CD4-positive, alpha-beta memory T cell (primary cell): Measurements from ENCODE around the gene CCDC78. TPM values are rescaled to one million over a fixed set of nuclear protein-coding genes. Genes with fewer than 3 reads are reported as not detected.

Source experiments
- CTCF ChIA-PET: fragments of 350-600 bp; sonication (Branson Sonifier 250); formaldehyde crosslinking; loops from one replicate; lab custom pipeline; 2021; ENCODE audit warnings: inconsistent platforms; ENCODE audit not compliant: partially characterized antibody; lab: Charles Lee
- POLR2A ChIA-PET: fragments of 350-600 bp; sonication (Branson Sonifier 250); formaldehyde crosslinking; loops from one replicate; lab custom pipeline; 2021; ENCODE audit not compliant: partially characterized antibody; lab: Charles Lee
- DNase-seq, 5 donors: peaks; one replicate each; pipeline versions ENCODE4 v3.0.0 to v3.0.0-alpha.2; 2020 to 2022; ENCODE audit warnings: mixed read lengths in 1 of 5
- H3K27ac ChIP-seq: one replicate; pipeline ENCODE4 v1.7.0; 2013; ENCODE audit warnings: low read depth, low read length
- H3K27me3 ChIP-seq: 2 replicates; pipeline ENCODE4 v1.7.0; 2013; ENCODE audit warnings: mild to moderate bottlenecking, low read length, moderate library complexity; ENCODE audit not compliant: insufficient read depth
- H3K36me3 ChIP-seq: 2 replicates; pipeline ENCODE4 v1.7.0; 2013; ENCODE audit warnings: mild to moderate bottlenecking, low read length, moderate library complexity; ENCODE audit not compliant: insufficient read depth
- H3K4me1 ChIP-seq: 2 replicates; pipeline ENCODE4 v1.7.0; 2013; ENCODE audit warnings: mild to moderate bottlenecking, low read length, moderate library complexity; ENCODE audit not compliant: insufficient read depth
- H3K4me3 ChIP-seq, 2 donors: one replicate each; pipeline ENCODE4 v1.7.0; 2013; ENCODE audit warnings: low read length in 2 of 2, mild to moderate bottlenecking in 1 of 2
- H3K9me3 ChIP-seq, 2 donors: one replicate each; pipeline ENCODE4 v1.7.0; 2013; ENCODE audit warnings: low read length in 2 of 2, control low read depth in 1 of 2; ENCODE audit not compliant: control insufficient read depth in 1 of 2
- H3K27ac Mint-ChIP-seq, 7 donors: one replicate each; pipeline ENCODE4 v1.8.0; 2020 to 2021; ENCODE audit warnings: mixed read lengths in 7 of 7, mild to moderate bottlenecking in 6 of 7, inconsistent platforms in 3 of 7, moderate library complexity in 3 of 7
- H3K27me3 Mint-ChIP-seq, 2 donors: one replicate each; pipeline ENCODE4 v1.8.0; 2020 to 2021; ENCODE audit warnings: mixed read lengths in 2 of 2
- H3K36me3 Mint-ChIP-seq, 2 donors: one replicate each; pipeline ENCODE4 v1.8.0; 2020 to 2021; ENCODE audit warnings: mixed read lengths in 2 of 2, inconsistent platforms in 1 of 2, mild to moderate bottlenecking in 1 of 2
- H3K4me1 Mint-ChIP-seq, 4 donors: one replicate each; pipeline ENCODE4 v1.8.0; 2020 to 2021; ENCODE audit warnings: mixed read lengths in 4 of 4, mild to moderate bottlenecking in 1 of 4
- H3K4me3 Mint-ChIP-seq, 8 donors: one replicate each; pipeline ENCODE4 v1.8.0; 2020 to 2021; ENCODE audit warnings: mixed read lengths in 8 of 8, mild to moderate bottlenecking in 7 of 8, moderate library complexity in 6 of 8, inconsistent platforms in 3 of 8
- H3K9me3 Mint-ChIP-seq, 8 donors: one replicate each; pipeline ENCODE4 v1.8.0; 2020 to 2021; ENCODE audit warnings: mixed read lengths in 8 of 8, mild to moderate bottlenecking in 5 of 8, inconsistent platforms in 3 of 8, moderate library complexity in 1 of 8
- intact Hi-C: fragments of 100-400 bp; cut with micrococcal nuclease; formaldehyde crosslinking; loops from one replicate; pipeline ENCODE4 v1.15.1; 2023
- polyA plus RNA-seq, 2 donors: library from polyadenylated mRNA; unstranded; fragments of 300-500 nt; fragmentation: Illumina TruSeq; gene quantifications; one replicate each; pipeline ENCODE4 v1.2.3, GENCODE V29; 2021
- total RNA-seq, 2 experiments: library from RNA; stranded (reverse); gene quantifications; one replicate each; pipeline ENCODE4 v1.2.3, GENCODE V29; 2021

CCDC78 gene
- total and polyA plus RNA-seq, 4 experiments from 2014 or later = 4.5 to 5.1 TPM; not detected in 2

DNA sequence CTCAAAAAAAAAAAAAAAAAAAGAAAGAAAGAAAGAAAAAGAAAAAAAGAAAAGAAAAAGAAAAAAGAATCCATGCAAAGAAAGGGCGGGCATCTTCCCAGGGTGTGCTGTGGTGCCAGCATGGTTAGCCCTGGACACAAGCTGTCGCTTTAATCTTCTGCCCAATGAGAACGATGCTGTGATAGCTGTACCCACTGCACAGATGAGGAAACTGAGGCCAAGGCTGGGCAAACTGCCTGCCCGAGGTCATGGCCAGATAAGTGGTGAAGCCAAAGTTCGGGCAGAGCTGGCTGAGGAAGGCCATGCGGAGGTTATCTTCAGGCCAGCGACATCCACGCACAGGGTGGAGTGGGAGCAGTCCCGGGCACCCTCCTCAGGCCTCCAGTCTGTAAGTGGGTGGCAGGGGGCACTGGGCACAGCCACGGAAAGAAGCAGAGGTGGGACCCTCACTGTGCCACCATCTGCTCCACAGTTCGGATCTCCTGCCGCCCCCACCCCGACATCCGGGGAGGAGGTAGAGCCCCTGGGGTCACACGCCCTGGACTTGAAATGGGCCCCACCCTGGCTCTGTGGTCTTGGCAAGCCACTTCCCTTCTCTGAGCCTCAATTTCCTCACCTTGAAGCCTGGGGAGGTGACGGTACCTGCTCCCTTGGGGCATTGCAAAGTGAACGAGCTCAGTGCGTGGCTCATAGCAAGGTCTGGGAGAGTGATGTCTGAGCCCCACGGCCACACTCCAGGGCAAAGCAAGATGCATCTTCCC lies 27.2 kb downstream of the CCDC78 start:
- Mint-ChIP-seq H3K36me3 (peaks cover 0 to 7% of the 10 kb centered on the region in 2 donors), H3K27me3 (peaks cover 8 to 9% of the 10 kb centered on the region in 2 donors), H3K9me3 (peaks cover 0 to 2% (median 0%) of the 10 kb centered on the region in 8 donors), H3K27ac (peak overlapping the region in 2 of 7 donors; percentile 30 to 35), H3K4me3 (peak overlapping the region in 6 of 8 donors; percentile 68 to 80 (median 74)), H3K4me1 (peaks cover 7 to 46% (median 16%) of the 10 kb centered on the region in 4 donors)
- H3K27ac ChIP-seq = no peak overlapping the region
- POLR2A ChIA-PET = interaction anchor here (0.8 to 2.5 kb wide), 6 partner anchors 8 to 28 kb away, joined by 3 to 10 read pairs (median 4); partner anchors contain the start of genes HAGHL, STUB1 and WDR24
- H3K4me3 ChIP-seq = no peak overlapping the region
- peaks cover 9% of the 10 kb centered on the region for H3K27me3 ChIP-seq
- H3K36me3 ChIP-seq = no peaks in the 10 kb centered on the region
- no peaks in the 10 kb centered on the region for H3K9me3 ChIP-seq
- CTCF ChIA-PET = interaction anchor here (0.7 kb wide), 1 partner anchor 11 kb away, joined by 3 read pairs; no protein-coding TSS in a partner anchor
- no peak for DNase-seq
- H3K4me1 ChIP-seq = peaks cover 53% of the 10 kb centered on the region
- intact Hi-C loops = no loop called here

DNA sequence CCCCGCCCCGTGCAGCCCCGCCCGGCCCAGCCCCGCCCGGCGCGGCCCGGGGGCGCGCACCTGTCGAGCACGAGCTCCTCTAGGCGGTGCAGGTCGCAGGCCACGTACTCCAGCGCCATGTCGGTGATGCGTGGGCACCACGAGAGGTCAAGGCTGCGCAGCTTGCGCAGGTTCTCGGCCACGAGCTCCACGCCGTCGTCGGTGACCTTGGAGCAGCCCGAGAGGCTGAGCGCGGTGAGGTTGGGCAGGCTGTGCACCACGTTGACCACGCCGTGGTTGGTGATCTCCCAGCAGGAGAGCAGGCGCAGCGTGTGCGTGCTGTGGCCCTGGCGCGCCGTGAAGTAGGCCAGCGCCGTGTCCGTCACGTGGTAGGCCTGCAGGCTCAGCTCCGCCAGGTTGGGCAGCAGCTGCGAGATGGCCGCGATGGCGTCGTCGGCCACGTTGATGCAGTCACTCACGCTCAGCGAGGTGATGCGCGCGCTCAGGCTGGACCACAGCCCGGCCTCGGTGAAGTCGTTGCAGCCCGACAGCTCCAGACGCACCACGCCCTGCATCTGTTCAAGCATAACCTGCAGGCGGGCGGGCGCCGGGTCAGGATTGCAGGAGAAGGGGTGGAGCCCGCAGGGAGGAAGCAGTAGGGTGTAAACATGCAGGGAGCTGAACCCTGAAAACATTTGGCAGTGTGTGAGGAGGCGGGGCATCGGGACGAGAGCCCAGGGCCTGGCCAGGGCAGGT lies 30.7 kb downstream of the CCDC78 start:
- intact Hi-C loops = no loop called here

DNA sequence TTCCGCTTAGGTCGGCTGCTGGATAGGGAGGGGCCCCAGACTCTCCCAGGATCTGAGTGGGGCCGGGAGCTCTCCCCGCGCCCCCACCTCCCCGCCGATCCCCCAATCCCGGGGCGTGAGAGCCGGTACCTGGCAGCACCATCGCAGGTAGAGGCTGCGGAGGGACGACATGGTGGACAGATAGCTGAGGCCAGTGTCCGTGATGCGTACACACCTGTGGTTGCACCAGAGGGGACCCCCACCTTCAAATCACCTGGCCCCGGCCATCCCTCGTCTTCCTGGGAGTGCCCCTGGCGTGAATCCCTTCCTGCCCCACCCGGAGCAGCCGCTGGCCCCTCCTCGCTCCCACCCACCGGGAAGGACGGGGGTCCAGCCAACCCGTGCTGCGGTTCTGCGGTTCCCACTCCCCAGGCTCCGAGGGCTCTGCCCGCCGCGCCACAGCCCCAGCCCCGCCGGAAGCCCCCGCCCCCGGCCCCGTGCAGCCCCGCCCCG lies 31.3 kb downstream of the CCDC78 start:
- H3K36me3 ChIP-seq = no peaks in the 10 kb centered on the region
- Mint-ChIP-seq H3K36me3 (peaks cover 0 to 9% of the 10 kb centered on the region in 2 donors), H3K4me1 (peaks cover 16 to 60% (median 30%) of the 10 kb centered on the region in 4 donors), H3K4me3 (peak overlapping the region; percentile 20 to 84 (median 53)), H3K9me3 (peaks cover 0 to 4% (median 0%) of the 10 kb centered on the region in 8 donors), H3K27ac (peak overlapping the region in 1 of 7 donors; percentile 38), H3K27me3 (no peaks in the 10 kb centered on the region)
- no peak for DNase-seq
- H3K4me3 ChIP-seq = peak overlapping the region; percentile 49 to 52
- ChIA-PET CTCF (interaction anchor here (0.7 to 2.3 kb wide), 7 partner anchors 9 to 116 kb away, joined by 3 to 8 read pairs (median 3); partner anchors contain the start of gene RHOT2), POLR2A (interaction anchor here (0.6 to 8.0 kb wide), 21 partner anchors 9 to 299 kb away, joined by 3 to 212 read pairs (median 9); partner anchors contain the start of genes ANTKMT, CAPN15, CCDC78 and CHTF18)
- intact Hi-C loops = no loop called here
- peaks cover 40% of the 10 kb centered on the region for H3K4me1 ChIP-seq
- H3K9me3 ChIP-seq = no peaks in the 10 kb centered on the region
- no peaks in the 10 kb centered on the region for H3K27me3 ChIP-seq
- peak overlapping the region; percentile 43 for H3K27ac ChIP-seq

More for the DNA sequence above, 30.7 kb downstream of the CCDC78 start:
- Histone ChIP-seq H3K27me3 (no peaks in the 10 kb centered on the region), H3K36me3 (no peaks in the 10 kb centered on the region), H3K4me1 (peaks cover 42% of the 10 kb centered on the region), H3K4me3 (peak overlapping the region; percentile 58 to 78), H3K27ac (no peak overlapping the region), H3K9me3 (no peaks in the 10 kb centered on the region)
- H3K4me1 Mint-ChIP-seq = peaks cover 15 to 58% (median 26%) of the 10 kb centered on the region in 4 donors
- ChIA-PET CTCF (interaction anchor here (0.7 to 2.3 kb wide), 9 partner anchors 9 to 116 kb away, joined by 3 to 8 read pairs (median 3); partner anchors contain the start of genes METRN and RHOT2), POLR2A (interaction anchor here (0.6 to 8.0 kb wide), 27 partner anchors 9 to 308 kb away, joined by 3 to 212 read pairs (median 6); partner anchors contain the start of genes ANTKMT, CAPN15, CCDC78 and CHTF18)
- H3K27me3 Mint-ChIP-seq = no peaks in the 10 kb centered on the region
- peak overlapping the region; percentile 61 to 87 (median 82) for H3K27ac Mint-ChIP-seq
- peaks cover 0 to 7% of the 10 kb centered on the region in 2 donors for H3K36me3 Mint-ChIP-seq
- peaks cover 0 to 4% (median 0%) of the 10 kb centered on the region in 8 donors for H3K9me3 Mint-ChIP-seq
- peak overlapping the region; percentile 78 to 89 (median 84) for H3K4me3 Mint-ChIP-seq
- DNase-seq = peak; percentile 73 to 81 (median 76)

DNA sequence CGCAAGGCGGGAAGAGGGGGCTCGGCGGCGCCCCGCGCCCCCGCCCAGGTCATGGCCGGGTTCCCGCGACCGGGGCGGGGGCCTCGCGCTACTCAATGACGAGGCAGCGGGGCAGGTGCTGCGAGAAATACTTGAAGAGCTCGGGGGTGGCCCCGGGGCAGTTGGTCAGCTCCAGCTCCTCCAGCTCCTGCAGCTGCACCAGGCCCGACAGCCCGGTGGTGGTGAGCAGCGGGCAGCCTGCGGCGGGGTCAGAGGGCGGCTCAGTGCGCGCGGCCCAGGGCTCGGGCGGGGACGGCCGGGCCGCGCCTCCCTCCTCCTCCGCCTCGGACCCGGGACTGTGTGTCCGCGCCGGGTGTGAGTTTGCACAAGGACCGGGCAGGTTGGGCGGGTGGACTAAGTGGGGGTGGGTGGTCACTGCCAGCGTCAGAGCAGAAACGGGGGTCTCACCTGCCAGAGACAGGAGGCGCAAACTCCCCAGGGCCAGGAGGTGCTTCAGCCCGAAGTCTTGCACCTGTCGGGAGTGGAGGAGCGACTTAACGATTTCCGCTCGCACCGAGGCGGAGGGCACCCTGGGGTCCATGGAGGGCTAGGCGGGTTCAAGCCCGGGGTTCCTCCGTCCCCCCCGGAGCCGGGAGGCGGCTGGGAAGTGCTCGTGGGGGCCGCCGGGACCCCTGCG lies 31.9 kb downstream of the CCDC78 start:
- peak in 1 of 5 donors; percentile 22 for DNase-seq
- intact Hi-C loops = no loop called here
- Histone ChIP-seq H3K27me3 (no peaks in the 10 kb centered on the region), H3K27ac (peak overlapping the region; percentile 43), H3K36me3 (no peaks in the 10 kb centered on the region), H3K4me3 (peak overlapping the region in 1 of 2 donors; percentile 49), H3K4me1 (peaks cover 40% of the 10 kb centered on the region), H3K9me3 (no peaks in the 10 kb centered on the region)
- ChIA-PET POLR2A (interaction anchor here (2.0 to 8.0 kb wide), 7 partner anchors 10 to 58 kb away, joined by 14 to 212 read pairs (median 23); partner anchors contain the start of genes ANTKMT, CCDC78, HAGHL and JMJD8), CTCF (interaction anchor here (1.9 to 2.3 kb wide), 2 partner anchors 18 to 91 kb away, joined by 6 to 8 read pairs; no protein-coding TSS in a partner anchor)
- peaks cover 0 to 9% of the 10 kb centered on the region in 2 donors for H3K36me3 Mint-ChIP-seq
- H3K4me3 Mint-ChIP-seq = peak overlapping the region; percentile 47 to 86 (median 80)
- H3K27me3 Mint-ChIP-seq = no peaks in the 10 kb centered on the region
- peaks cover 0 to 4% (median 0%) of the 10 kb centered on the region in 8 donors for H3K9me3 Mint-ChIP-seq
- peaks cover 16 to 60% (median 31%) of the 10 kb centered on the region in 4 donors for H3K4me1 Mint-ChIP-seq
- H3K27ac Mint-ChIP-seq = peak overlapping the region in 4 of 7 donors; percentile 38 to 88 (median 74)

DNA sequence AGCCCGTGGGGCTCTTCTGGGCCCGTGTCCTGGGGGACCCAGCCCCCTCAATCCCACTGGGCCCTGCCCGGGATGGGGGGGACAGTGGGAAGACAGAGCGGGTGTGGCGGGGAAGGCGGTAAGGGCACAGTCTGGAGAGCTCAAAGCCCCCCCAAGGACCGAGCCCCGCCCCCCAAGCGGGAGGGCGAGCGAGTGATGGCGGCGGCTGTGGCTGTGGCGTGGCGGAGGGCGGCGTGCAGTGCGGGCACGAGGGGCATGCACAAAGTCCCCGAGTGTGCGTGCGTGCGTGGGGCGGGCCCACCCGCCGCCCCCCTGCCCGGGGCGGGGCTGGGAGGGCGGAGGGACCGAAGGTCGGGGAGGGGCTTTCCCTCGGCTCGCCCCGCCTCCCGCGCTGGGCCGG lies 32.5 kb downstream of the CCDC78 start:
- DNase-seq = peak in 1 of 5 donors; percentile 38
- Mint-ChIP-seq H3K27me3 (no peaks in the 10 kb centered on the region), H3K27ac (peak overlapping the region in 3 of 7 donors; percentile 4 to 91 (median 57)), H3K36me3 (peaks cover 0 to 9% of the 10 kb centered on the region in 2 donors), H3K4me1 (peaks cover 16 to 60% (median 32%) of the 10 kb centered on the region in 4 donors), H3K4me3 (peak overlapping the region in 2 of 8 donors; percentile 21), H3K9me3 (peaks cover 0 to 4% (median 0%) of the 10 kb centered on the region in 8 donors)
- no peak overlapping the region for H3K4me3 ChIP-seq
- POLR2A ChIA-PET = interaction anchor here (2.6 to 8.0 kb wide), 4 partner anchors 11 to 57 kb away, joined by 20 to 212 read pairs (median 94); partner anchors contain the start of genes ANTKMT, CCDC78, HAGHL and JMJD8
- H3K4me1 ChIP-seq = peaks cover 40% of the 10 kb centered on the region
- CTCF ChIA-PET = interaction anchor here (1.9 kb wide), 1 partner anchor 19 kb away, joined by 6 read pairs; no protein-coding TSS in a partner anchor
- no peaks in the 10 kb centered on the region for H3K9me3 ChIP-seq
- no peaks in the 10 kb centered on the region for H3K36me3 ChIP-seq
- no peak overlapping the region for H3K27ac ChIP-seq
- no peaks in the 10 kb centered on the region for H3K27me3 ChIP-seq
- intact Hi-C loops = no loop called here

DNA sequence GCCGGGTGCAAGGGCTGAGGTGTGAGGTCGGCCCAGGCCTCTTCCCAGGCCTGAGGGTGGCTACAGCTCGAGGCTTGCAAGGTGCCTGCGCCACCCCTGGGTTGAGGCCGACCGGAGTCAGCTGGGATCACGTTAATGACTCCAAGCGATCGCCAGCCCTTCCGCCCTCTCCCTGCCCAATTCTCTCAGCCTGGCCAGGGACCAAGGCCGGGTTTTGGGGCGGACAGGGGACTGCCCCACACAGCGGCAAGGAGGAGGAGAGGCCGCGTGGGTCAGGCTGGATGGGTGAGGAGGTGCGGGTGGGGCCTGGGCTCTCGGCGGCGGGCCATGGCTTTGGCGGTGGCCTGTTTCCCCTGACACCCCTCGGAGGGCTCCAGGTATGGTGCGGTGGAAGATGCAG lies 32.9 kb downstream of the CCDC78 start:
- intact Hi-C loops = no loop called here
- H3K4me3 Mint-ChIP-seq = peak overlapping the region in 2 of 8 donors; percentile 21
- H3K36me3 Mint-ChIP-seq = peaks cover 0 to 9% of the 10 kb centered on the region in 2 donors
- peaks cover 17 to 59% (median 32%) of the 10 kb centered on the region in 4 donors for H3K4me1 Mint-ChIP-seq
- no peaks in the 10 kb centered on the region for H3K27me3 Mint-ChIP-seq
- no peaks in the 10 kb centered on the region for H3K36me3 ChIP-seq
- H3K27ac ChIP-seq = no peak overlapping the region
- no peaks in the 10 kb centered on the region for H3K9me3 ChIP-seq
- H3K27ac Mint-ChIP-seq = peak overlapping the region in 3 of 7 donors; percentile 4 to 91 (median 57)
- peaks cover 40% of the 10 kb centered on the region for H3K4me1 ChIP-seq
- no peak overlapping the region for H3K4me3 ChIP-seq
- DNase-seq = no peak
- H3K9me3 Mint-ChIP-seq = peaks cover 0 to 4% (median 0%) of the 10 kb centered on the region in 8 donors
- POLR2A ChIA-PET = interaction anchor here (3.3 to 8.0 kb wide), 3 partner anchors 11 to 57 kb away, joined by 20 to 212 read pairs (median 166); partner anchors contain the start of genes ANTKMT, CCDC78, HAGHL and JMJD8
- CTCF ChIA-PET = interaction anchor here (1.9 kb wide), 1 partner anchor 19 kb away, joined by 6 read pairs; no protein-coding TSS in a partner anchor
- H3K27me3 ChIP-seq = no peaks in the 10 kb centered on the region
